ENCODE results near the gene S100A2. TPM values are rescaled to one million over a fixed set of nuclear protein-coding genes. Genes with fewer than 3 reads are reported as not detected.

The S100A2 gene
- total RNA-seq, 1 experiment from 2014 or later, result 373 TPM

DNA sequence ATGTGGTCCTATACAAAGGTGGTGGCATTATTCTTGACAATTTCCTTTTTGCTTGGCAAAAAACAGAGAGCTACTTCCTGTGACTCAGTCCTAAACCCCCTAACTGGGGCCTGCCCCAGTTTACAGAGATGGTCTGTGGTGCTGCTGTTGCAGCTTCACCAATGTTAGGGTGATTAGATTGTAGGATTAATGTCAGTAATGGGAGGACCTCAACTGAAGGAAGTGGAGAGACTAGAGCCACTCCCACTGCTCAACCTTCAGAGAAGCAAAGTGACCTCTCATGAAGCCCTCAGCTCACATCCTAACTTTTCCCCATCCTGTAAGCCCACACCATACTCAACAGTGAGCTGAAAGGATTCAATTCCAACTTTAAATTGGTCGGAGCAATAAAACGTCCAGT lies 33.5 kb downstream of the S100A2 start:
- H4K20me1 ChIP-seq (ENCODE audit: low read length), result 0 out of 2 replicates have a peak, but pooled peaks cover 3% of the 10 kb centered on the region

DNA sequence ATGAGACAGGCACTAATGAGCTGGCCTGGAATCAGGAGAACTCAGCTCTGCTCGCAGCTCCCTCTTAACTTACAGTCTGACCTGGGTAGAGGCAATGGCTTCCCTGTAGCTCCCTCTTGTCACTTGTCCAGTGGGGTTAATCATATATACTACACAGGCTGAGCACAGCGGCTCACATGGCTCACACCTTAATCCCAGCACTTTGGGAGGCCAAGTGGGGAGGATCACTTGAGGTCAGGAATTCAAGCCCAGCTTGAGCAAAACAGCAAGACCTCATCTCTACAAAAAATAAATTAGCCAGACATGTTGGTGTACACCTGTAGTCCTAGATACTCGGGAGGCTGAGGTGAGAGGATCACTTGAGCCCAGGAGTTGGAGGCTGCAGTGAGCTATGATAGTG lies 34.0 kb downstream of the S100A2 start:
- ATAC-seq (no peak), DNase-seq (no peak)
- CTCF ChIA-PET, result interaction anchor here (1.1 to 2.6 kb wide), 4 partner anchors 16 to 37 kb away, joined by 3 to 25 read pairs (median 14); partner anchors contain the start of gene S100A2
- H3K9ac ChIP-seq (ENCODE audit: low read length), result no peak overlapping the region
- 0 out of 2 replicates have a peak, but pooled peaks cover 3% of the 10 kb centered on the region for H4K20me1 ChIP-seq (ENCODE audit: low read length)
- H3K27ac ChIP-seq (ENCODE audit: low read length), result no peak overlapping the region
- H2AFZ ChIP-seq (ENCODE audit: low read length), result no peak overlapping the region
- H3K4me2 ChIP-seq (ENCODE audit: low read length), result no peak overlapping the region
- POLR2A ChIA-PET (ENCODE audit: unreplicated experiment), result interaction anchor here (0.6 to 4.6 kb wide), 4 partner anchors 16 to 102 kb away, joined by 3 to 47 read pairs (median 18); partner anchors contain the start of genes CHTOP and S100A2
- no TSS peak for BruUV-seq (replicated peaks)
- H3K4me3 ChIP-seq (ENCODE audit: low read length), result no peak overlapping the region
- peaks cover 5% of the 10 kb centered on the region for H3F3A ChIP-seq (ENCODE audit: low read length, unreplicated experiment)
- intact Hi-C loops (cut with micrococcal nuclease), result loop anchor here (2.0 kb wide), 1 partner anchor 77 kb away; no protein-coding TSS in a partner anchor
- peaks cover 23% of the 10 kb centered on the region for H3K79me2 ChIP-seq (ENCODE audit: low read length)
- no peaks in the 10 kb centered on the region for H3K9me2 ChIP-seq (replicated peaks; ENCODE audit: low read length)
- no peaks in the 10 kb centered on the region for H3K9me3 ChIP-seq (ENCODE audit: low read length)
- TF ChIP-seq, protein P1, sequence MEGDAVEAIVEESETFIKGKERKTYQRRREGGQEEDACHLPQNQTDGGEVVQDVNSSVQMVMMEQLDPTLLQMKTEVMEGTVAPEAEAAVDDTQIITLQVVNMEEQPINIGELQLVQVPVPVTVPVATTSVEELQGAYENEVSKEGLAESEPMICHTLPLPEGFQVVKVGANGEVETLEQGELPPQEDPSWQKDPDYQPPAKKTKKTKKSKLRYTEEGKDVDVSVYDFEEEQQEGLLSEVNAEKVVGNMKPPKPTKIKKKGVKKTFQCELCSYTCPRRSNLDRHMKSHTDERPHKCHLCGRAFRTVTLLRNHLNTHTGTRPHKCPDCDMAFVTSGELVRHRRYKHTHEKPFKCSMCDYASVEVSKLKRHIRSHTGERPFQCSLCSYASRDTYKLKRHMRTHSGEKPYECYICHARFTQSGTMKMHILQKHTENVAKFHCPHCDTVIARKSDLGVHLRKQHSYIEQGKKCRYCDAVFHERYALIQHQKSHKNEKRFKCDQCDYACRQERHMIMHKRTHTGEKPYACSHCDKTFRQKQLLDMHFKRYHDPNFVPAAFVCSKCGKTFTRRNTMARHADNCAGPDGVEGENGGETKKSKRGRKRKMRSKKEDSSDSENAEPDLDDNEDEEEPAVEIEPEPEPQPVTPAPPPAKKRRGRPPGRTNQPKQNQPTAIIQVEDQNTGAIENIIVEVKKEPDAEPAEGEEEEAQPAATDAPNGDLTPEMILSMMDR (conservative IDR thresholded peaks at IDR 0.05; ENCODE audit: low read depth, low read length), result no peak
- TF ChIP-seq EZH2phosphoT487 (IDR thresholded peaks at IDR 0.05; ENCODE audit: borderline replicate concordance, low read length), result no peak
- no peak for TF ChIP-seq EZH2 (IDR thresholded peaks at IDR 0.05; ENCODE audit: low read length, unreplicated experiment)
- no peaks in the 10 kb centered on the region for H3K27me3 ChIP-seq (ENCODE audit: low read length)
- H3K4me1 ChIP-seq (ENCODE audit: insufficient read depth, low read length), result peaks cover 39% of the 10 kb centered on the region
- peaks cover 12% of the 10 kb centered on the region for H3K36me3 ChIP-seq (ENCODE audit: low read depth, low read length)

More for the DNA sequence above, 33.5 kb downstream of the S100A2 start:
- H3K4me3 ChIP-seq (ENCODE audit: low read length), result no peak overlapping the region
- CTCF ChIA-PET, result interaction anchor here (1.1 to 2.6 kb wide), 5 partner anchors 16 to 85 kb away, joined by 3 to 25 read pairs (median 4); partner anchors contain the start of gene S100A2
- peak overlapping the region; percentile 95 for H3K9ac ChIP-seq (ENCODE audit: low read length)
- peaks cover 5% of the 10 kb centered on the region for H3F3A ChIP-seq (ENCODE audit: low read length, unreplicated experiment)
- ATAC-seq, result no peak
- POLR2A ChIA-PET (ENCODE audit: unreplicated experiment), result interaction anchor here (0.7 to 4.6 kb wide), 3 partner anchors 34 to 102 kb away, joined by 4 to 47 read pairs (median 32); partner anchors contain the start of genes CHTOP and S100A2
- no peak for TF ChIP-seq EZH2phosphoT487 (IDR thresholded peaks at IDR 0.05; ENCODE audit: borderline replicate concordance, low read length)
- no peak for DNase-seq
- no TSS peak for BruUV-seq (replicated peaks)
- no peaks in the 10 kb centered on the region for H3K9me3 ChIP-seq (ENCODE audit: low read length)
- H3K27me3 ChIP-seq (ENCODE audit: low read length), result no peaks in the 10 kb centered on the region
- H3K27ac ChIP-seq (ENCODE audit: low read length), result peak overlapping the region; percentile 94
- no peak overlapping the region for H2AFZ ChIP-seq (ENCODE audit: low read length)
- intact Hi-C loops (cut with micrococcal nuclease), result loop anchor here (2.0 kb wide), 1 partner anchor 77 kb away; no protein-coding TSS in a partner anchor
- peaks cover 12% of the 10 kb centered on the region for H3K36me3 ChIP-seq (ENCODE audit: low read depth, low read length)
- H3K4me1 ChIP-seq (ENCODE audit: insufficient read depth, low read length), result peaks cover 44% of the 10 kb centered on the region
- H3K79me2 ChIP-seq (ENCODE audit: low read length), result peaks cover 23% of the 10 kb centered on the region
- H3K9me2 ChIP-seq (replicated peaks; ENCODE audit: low read length), result no peaks in the 10 kb centered on the region
- H3K4me2 ChIP-seq (ENCODE audit: low read length), result peak overlapping the region; percentile 84

DNA sequence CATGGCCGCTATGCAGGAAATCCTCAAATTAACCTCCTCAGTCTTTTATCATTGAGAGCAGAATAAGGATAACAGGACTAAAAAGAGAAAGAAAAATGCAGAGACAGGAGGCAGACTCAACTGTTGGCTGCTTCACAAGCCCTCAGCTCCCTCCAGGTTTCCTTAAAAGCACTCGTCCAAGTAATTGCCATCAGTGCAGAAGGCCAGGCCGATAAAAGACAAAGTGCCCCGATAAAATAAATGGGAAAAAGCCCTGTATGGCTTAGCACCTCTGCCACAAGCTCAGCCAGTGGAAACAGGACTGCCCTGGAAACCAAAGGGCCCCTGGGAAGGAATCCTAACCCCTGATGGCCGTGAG lies 38.0 kb downstream of the S100A2 start:
- Histone ChIP-seq H2AFZ (ENCODE audit: low read length) (no peak overlapping the region), H3K9me3 (ENCODE audit: low read length) (no peaks in the 10 kb centered on the region), H3K4me3 (ENCODE audit: low read length) (no peak overlapping the region), H3K36me3 (ENCODE audit: low read depth, low read length) (no peaks in the 10 kb centered on the region), H3F3A (ENCODE audit: low read length, unreplicated experiment) (no peaks in the 10 kb centered on the region), H3K4me1 (ENCODE audit: insufficient read depth, low read length) (peaks cover 7% of the 10 kb centered on the region), H3K4me2 (ENCODE audit: low read length) (no peak overlapping the region), H3K9me2 (replicated peaks; ENCODE audit: low read length) (no peaks in the 10 kb centered on the region), H3K79me2 (ENCODE audit: low read length) (no peaks in the 10 kb centered on the region), H3K27me3 (ENCODE audit: low read length) (no peaks in the 10 kb centered on the region), H4K20me1 (ENCODE audit: low read length) (no peaks in the 10 kb centered on the region), H3K9ac (ENCODE audit: low read length) (no peak overlapping the region), H3K27ac (ENCODE audit: low read length) (no peak overlapping the region)
- CTCF ChIA-PET, result no interaction called here
- TF ChIP-seq, protein P1 (conservative IDR thresholded peaks at IDR 0.05; ENCODE audit: low read depth, low read length), result no peak
- no peak for TF ChIP-seq EZH2phosphoT487 (IDR thresholded peaks at IDR 0.05; ENCODE audit: borderline replicate concordance, low read length)
- no peak for TF ChIP-seq EZH2 (IDR thresholded peaks at IDR 0.05; ENCODE audit: low read length, unreplicated experiment)
- intact Hi-C loops (cut with micrococcal nuclease), result no loop called here
- no TSS peak for BruUV-seq (replicated peaks)
- ATAC-seq (no peak), DNase-seq (no peak)
- POLR2A ChIA-PET (ENCODE audit: unreplicated experiment), result no interaction called here
